HG03095 (cell line): ENCODE results near the gene TNS3.
"Not testable (repeated sequence)": the region's sequence is repeated elsewhere in the genome, so short reads cannot be mapped to it uniquely, and the experiment has no call there.

Experiments
- ATAC-seq: cut with Tn5 transposase; IDR thresholded peaks from one replicate; pipeline ENCODE4 v1.9.1; 2021; ENCODE audit warnings: moderate library complexity; ENCODE audit not compliant: unreplicated experiment

Gene TNS3

GRCh38 chr7:47474937-47475879, 106.7 kb downstream of the TNS3 start:
- peak; percentile 85 for ATAC-seq

- ATAC-seq: no peak
These were observed 107.5 kb downstream of the TNS3 start for GRCh38 chr7:47474211-47474936.

- ATAC-seq: no peak
These were observed 108.3 kb downstream of the TNS3 start for GRCh38 chr7:47473499-47474210.

GRCh38 chr7:47472444-47473157, 109.3 kb downstream of the TNS3 start:
- no peak for ATAC-seq

GRCh38 chr7:47471831-47472230, 110.1 kb downstream of the TNS3 start:
- ATAC-seq: no peak

GRCh38 chr7:47471358-47471703, 110.6 kb downstream of the TNS3 start:
- ATAC-seq: no peak

GRCh38 chr7:47470567-47471357, 111.1 kb downstream of the TNS3 start:
- no peak for ATAC-seq

- ATAC-seq: not testable (repeated sequence)
These were observed 112.1 kb downstream of the TNS3 start for GRCh38 chr7:47469846-47470245.

- no peak for ATAC-seq
These were observed 115.1 kb downstream of the TNS3 start for GRCh38 chr7:47466832-47467231.

GRCh38 chr7:47465191-47465590, 116.7 kb downstream of the TNS3 start:
- ATAC-seq: no peak

- ATAC-seq: no peak
These were observed 117.6 kb downstream of the TNS3 start for GRCh38 chr7:47464266-47464665.

GRCh38 chr7:47461746-47462145, 120.2 kb downstream of the TNS3 start:
- ATAC-seq: no peak

GRCh38 chr7:47461161-47461560, 120.8 kb downstream of the TNS3 start:
- ATAC-seq: no peak

GRCh38 chr7:47460251-47460989, 121.5 kb downstream of the TNS3 start:
- no peak for ATAC-seq

- ATAC-seq: no peak
These were observed 123.4 kb downstream of the TNS3 start for GRCh38 chr7:47458486-47458885.

- no peak for ATAC-seq
These were observed 123.9 kb downstream of the TNS3 start for GRCh38 chr7:47458057-47458456.

GRCh38 chr7:47456210-47456955, 125.5 kb downstream of the TNS3 start:
- ATAC-seq: no peak

GRCh38 chr7:47455872-47456185, 126.1 kb downstream of the TNS3 start:
- ATAC-seq: no peak
